SU-DHL-6 (cell line): ENCODE data around the gene OSER1.

Experiments used
- H2AFZ ChIP-seq: fragments of 200-600 bp; sonication (generic); 2 replicates; pipeline ENCODE4 v1.6.1; 2014; ENCODE audit warnings: low read depth, mild to moderate bottlenecking, moderate library complexity, mixed read lengths, antibody characterized with exemption, low read length; ENCODE audit not compliant: severe bottlenecking
- H3F3A ChIP-seq: fragments of 200-600 bp; shearing (Covaris generic); 2 replicates; pipeline ENCODE4 v1.6.0; 2016; ENCODE audit warnings: antibody characterized with exemption, mild to moderate bottlenecking; ENCODE audit not compliant: insufficient read depth
- H3K27ac ChIP-seq: fragments of 200-600 bp; sonication (generic); 2 replicates; pipeline ENCODE4 v1.5.1; 2016; ENCODE audit warnings: low read depth, mild to moderate bottlenecking, low read length, moderate library complexity, mixed read lengths
- H3K27me3 ChIP-seq: fragments of 200-600 bp; sonication (generic), shearing (Covaris generic); 2 replicates; pipeline ENCODE4 v1.6.0; 2014; ENCODE audit warnings: mild to moderate bottlenecking, low read length
- H3K36me3 ChIP-seq: fragments of 200-600 bp; sonication (generic); 2 replicates; pipeline ENCODE4 v1.6.1; 2014; ENCODE audit warnings: mild to moderate bottlenecking, low read length, mixed read lengths
- H3K4me2 ChIP-seq: fragments of 300-600, 200-600 bp; shearing (Covaris generic), sonication (generic); 2 replicates; pipeline ENCODE4 v1.6.0; 2014; ENCODE audit warnings: low read length, low read depth, mild to moderate bottlenecking; ENCODE audit not compliant: poor library complexity, severe bottlenecking
- H3K4me3 ChIP-seq: fragments of 200-600 bp; sonication (generic); 2 replicates; pipeline ENCODE4 v1.5.1; 2014; ENCODE audit warnings: antibody characterized with exemption, low read length, mild to moderate bottlenecking, mixed read lengths; ENCODE audit not compliant: insufficient read depth, poor library complexity, severe bottlenecking
- H3K79me2 ChIP-seq: fragments of 200-600 bp; sonication (generic); 2 replicates; pipeline ENCODE4 v1.6.1; 2014; ENCODE audit warnings: mild to moderate bottlenecking, low read length, moderate library complexity; ENCODE audit not compliant: insufficient read depth
- H3K9ac ChIP-seq: fragments of 200-600 bp; sonication (generic); 2 replicates; pipeline ENCODE4 v1.7.0; 2014; ENCODE audit warnings: mild to moderate bottlenecking, low read length
- H3K9me2 ChIP-seq: fragments of 200-600 bp; sonication (generic); replicated peaks from 2 replicates; pipeline ENCODE4 v1.6.1; 2014; ENCODE audit warnings: low read length; ENCODE audit not compliant: insufficient read depth
- H3K9me3 ChIP-seq: fragments of 200-600 bp; sonication (generic); 2 replicates; pipeline ENCODE4 v1.6.1; 2014; ENCODE audit warnings: low read length, mixed read lengths; ENCODE audit not compliant: insufficient read depth
- H4K20me1 ChIP-seq: fragments of 200-600 bp; sonication (generic); 2 replicates; pipeline ENCODE4 v1.6.1; 2014; ENCODE audit warnings: low read depth, mild to moderate bottlenecking, antibody characterized with exemption, low read length, moderate library complexity, mixed read lengths
- EZH2phosphoT487 ChIP-seq: fragments of 200-600 bp; sonication (generic), shearing (Covaris generic); conservative IDR thresholded peaks from 2 replicates; pipeline ENCODE4 v1.6.1; 2018; ENCODE audit warnings: mild to moderate bottlenecking, antibody characterized with exemption, low read length, moderate library complexity, mixed read lengths
- TF ChIP-seq, protein P1 (sequence below): fragments of 200-600 bp; sonication (generic); IDR thresholded peaks from one replicate; pipeline ENCODE4 v1.5.1; 2017; ENCODE audit warnings: antibody characterized with exemption, mild to moderate bottlenecking, low read length, moderate library complexity; ENCODE audit not compliant: insufficient read depth, poor library complexity, severe bottlenecking

Gene OSER1

GRCh38 chr20:44231713-44232468 lies 21.3 kb upstream of the OSER1 start:
- H3K4me2 ChIP-seq: no peak overlapping the region
- no peaks in the 10 kb centered on the region for H3K9me3 ChIP-seq
- no peak overlapping the region for H2AFZ ChIP-seq
- no peaks in the 10 kb centered on the region for H3K27me3 ChIP-seq
- no peaks in the 10 kb centered on the region for H3K79me2 ChIP-seq
- no peak overlapping the region for H3K27ac ChIP-seq
- H3F3A ChIP-seq: no peaks in the 10 kb centered on the region
- no peak overlapping the region for H3K9ac ChIP-seq
- H3K4me3 ChIP-seq: no peak overlapping the region
- H3K36me3 ChIP-seq: no peaks in the 10 kb centered on the region
- H3K9me2 ChIP-seq: no peaks in the 10 kb centered on the region
- H4K20me1 ChIP-seq: no peaks in the 10 kb centered on the region
- no peak for TF ChIP-seq EZH2phosphoT487
- TF ChIP-seq, protein P1, sequence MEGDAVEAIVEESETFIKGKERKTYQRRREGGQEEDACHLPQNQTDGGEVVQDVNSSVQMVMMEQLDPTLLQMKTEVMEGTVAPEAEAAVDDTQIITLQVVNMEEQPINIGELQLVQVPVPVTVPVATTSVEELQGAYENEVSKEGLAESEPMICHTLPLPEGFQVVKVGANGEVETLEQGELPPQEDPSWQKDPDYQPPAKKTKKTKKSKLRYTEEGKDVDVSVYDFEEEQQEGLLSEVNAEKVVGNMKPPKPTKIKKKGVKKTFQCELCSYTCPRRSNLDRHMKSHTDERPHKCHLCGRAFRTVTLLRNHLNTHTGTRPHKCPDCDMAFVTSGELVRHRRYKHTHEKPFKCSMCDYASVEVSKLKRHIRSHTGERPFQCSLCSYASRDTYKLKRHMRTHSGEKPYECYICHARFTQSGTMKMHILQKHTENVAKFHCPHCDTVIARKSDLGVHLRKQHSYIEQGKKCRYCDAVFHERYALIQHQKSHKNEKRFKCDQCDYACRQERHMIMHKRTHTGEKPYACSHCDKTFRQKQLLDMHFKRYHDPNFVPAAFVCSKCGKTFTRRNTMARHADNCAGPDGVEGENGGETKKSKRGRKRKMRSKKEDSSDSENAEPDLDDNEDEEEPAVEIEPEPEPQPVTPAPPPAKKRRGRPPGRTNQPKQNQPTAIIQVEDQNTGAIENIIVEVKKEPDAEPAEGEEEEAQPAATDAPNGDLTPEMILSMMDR: no peak

DNA sequence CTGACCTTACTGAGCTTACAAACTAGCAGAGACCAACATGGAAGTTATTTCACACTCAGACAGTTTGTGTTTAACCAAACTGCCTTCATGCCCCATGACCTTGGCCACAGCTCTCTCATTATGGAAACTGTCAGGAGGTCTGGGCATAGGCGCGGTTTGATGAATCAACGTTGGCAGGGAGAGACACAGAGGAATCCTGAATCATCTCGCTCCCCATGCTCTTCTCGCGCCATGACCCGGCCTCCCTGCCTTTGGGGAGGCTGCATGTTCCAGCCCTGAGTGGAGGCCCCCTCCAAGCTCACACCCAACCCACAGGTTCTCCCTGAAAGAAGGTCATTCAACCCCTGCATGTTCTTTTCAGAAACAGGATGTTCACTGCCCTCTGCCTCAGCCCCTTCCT lies 20.6 kb upstream of the OSER1 start:
- no peaks in the 10 kb centered on the region for H3K27me3 ChIP-seq
- no peaks in the 10 kb centered on the region for H3K36me3 ChIP-seq
- no peaks in the 10 kb centered on the region for H4K20me1 ChIP-seq
- H3K79me2 ChIP-seq: no peaks in the 10 kb centered on the region
- no peak overlapping the region for H3K4me3 ChIP-seq
- H3K9me3 ChIP-seq: no peaks in the 10 kb centered on the region
- H3K9me2 ChIP-seq: no peaks in the 10 kb centered on the region
- H3F3A ChIP-seq: no peaks in the 10 kb centered on the region
- no peak overlapping the region for H3K4me2 ChIP-seq
- H3K9ac ChIP-seq: no peak overlapping the region
- no peak overlapping the region for H3K27ac ChIP-seq
- no peak overlapping the region for H2AFZ ChIP-seq
- no peak for TF ChIP-seq EZH2phosphoT487
- TF ChIP-seq, protein P1: no peak

- no peak overlapping the region for H3K4me3 ChIP-seq
- no peaks in the 10 kb centered on the region for H3K79me2 ChIP-seq
- no peaks in the 10 kb centered on the region for H3K9me3 ChIP-seq
- no peaks in the 10 kb centered on the region for H3K9me2 ChIP-seq
- TF ChIP-seq EZH2phosphoT487: no peak
- TF ChIP-seq, protein P1: no peak
- H4K20me1 ChIP-seq: no peaks in the 10 kb centered on the region
- H3K27me3 ChIP-seq: no peaks in the 10 kb centered on the region
- no peak overlapping the region for H3K9ac ChIP-seq
- H3K4me2 ChIP-seq: no peak overlapping the region
- H2AFZ ChIP-seq: no peak overlapping the region
- no peaks in the 10 kb centered on the region for H3K36me3 ChIP-seq
- no peak overlapping the region for H3K27ac ChIP-seq
- H3F3A ChIP-seq: no peaks in the 10 kb centered on the region
Measured at GRCh38 chr20:44228465-44229258, 18.1 kb upstream of the OSER1 start.
